K562 (cell line): ENCODE measurements around the gene TLE7.

Experiments used
- ELF1 ChIP-seq: fragments of 200-800 bp; sonication (Bioruptor generic); IDR thresholded peaks from 2 replicates; pipeline ENCODE4 v1.6.1; 2016; ENCODE audit warnings: missing genetic modification characterization, missing compliant biosample characterization
- NFIC ChIP-seq: fragments of 450-650 bp; IDR thresholded peaks from 2 replicates; pipeline ENCODE4 v1.6.1; 2017; ENCODE audit warnings: mild to moderate bottlenecking, inconsistent platforms
- ZFP36 ChIP-seq: fragments of 150-350 bp; IDR thresholded peaks from 2 replicates; pipeline ENCODE4 v1.6.1; 2018; ENCODE audit warnings: low read length, low read depth; ENCODE audit not compliant: partially characterized antibody
- ZNF239 ChIP-seq: fragments of 250-450 bp; sonication (Bioruptor Pico); IDR thresholded peaks from 2 replicates; pipeline ENCODE4 v1.4.0; 2020; ENCODE audit warnings: mild to moderate bottlenecking
- ZNF764 ChIP-seq: fragments of 250-450 bp; sonication (Bioruptor Pico); IDR thresholded peaks from 2 replicates; pipeline ENCODE4 v1.4.0; 2020; ENCODE audit warnings: low read depth, mild to moderate bottlenecking, moderate library complexity

GRCh38 chr16:71440669-71441347 is 1.0 kb downstream of the TLE7 start:
- TF ChIP-seq ZFP36 (no peak), ZNF764 (CRISPR knock-in tag) (no peak), NFIC (no peak), ELF1 (tag) (no peak), ZNF239 (CRISPR knock-in tag) (no peak)
